ENCODE measurements around the gene UCK2. TPM values are rescaled to one million over a fixed set of nuclear protein-coding genes. Genes with fewer than 3 reads are reported as not detected.
"Not testable (repeated sequence)": the region's sequence is repeated elsewhere in the genome, so short reads cannot be mapped to it uniquely, and the experiment has no call there.

The UCK2 gene
- total RNA-seq: 10 to 100 TPM; 37.6 to 63.1 (median 50.8) TPM

- intact Hi-C loops (cut with DNase I): loop anchor here (5.0 kb wide), 1 partner anchor 85 kb away; no protein-coding TSS in a partner anchor
- no peaks in the 10 kb centered on the region for H3K36me3 ChIP-seq
- peak within 1 kb of the TSS; percentile 87 to 92 (median 90) for H3K27ac ChIP-seq
- peaks cover 10 to 27% (median 15%) of the 10 kb centered on the region in 3 donors for H3K4me1 ChIP-seq
- no peaks in the 10 kb centered on the region for H3K27me3 ChIP-seq
- TF ChIP-seq POLR2A (IDR thresholded peaks at IDR 0.05) (peak in 2 of 4 donors; percentile 60 to 66), CTCF (IDR thresholded peaks at IDR 0.05) (peak in 3 of 6 experiments; percentile 4 to 24 (median 21))
- peak within 1 kb of the TSS; percentile 68 to 79 (median 72) for H3K4me3 ChIP-seq
- 0% methylated on average over 5 to 12 of the region's 94 CpGs for WGBS, 2 donors
- DNase-seq: no peak
- no peaks in the 10 kb centered on the region for H3K9me3 ChIP-seq
Observed at GRCh38 chr1:165827268-165828102, at the start of gene UCK2. UCK2 (plus strand) TSS chr1:165827614; CDS start chr1:165827834, 220 bp downstream.

GRCh38 chr1:165778197-165778596 lies 49.2 kb upstream of the UCK2 start:
- H3K27me3 ChIP-seq; H3K27ac ChIP-seq; DNase-seq; H3K9me3 ChIP-seq; H3K4me1 ChIP-seq; H3K36me3 ChIP-seq; intact Hi-C loops (cut with DNase I); H3K4me3 ChIP-seq: not testable (repeated sequence)
- WGBS, 2 donors: no CpG with 5 or more reads among the region's 3 CpGs

GRCh38 chr1:165783519-165783918 lies 43.9 kb upstream of the UCK2 start:
- intact Hi-C loops (cut with DNase I); H3K36me3 ChIP-seq; H3K9me3 ChIP-seq; H3K4me1 ChIP-seq; H3K27me3 ChIP-seq; H3K4me3 ChIP-seq; H3K27ac ChIP-seq; DNase-seq: not testable (repeated sequence)
- 80 to 86% methylated on average over 1 to 7 of the region's 11 CpGs for WGBS, 2 donors

GRCh38 chr1:165787741-165788140 lies 39.7 kb upstream of the UCK2 start:
- no peak for DNase-seq
- intact Hi-C loops (cut with DNase I): no loop called here
- Histone ChIP-seq H3K27me3 (no peaks in the 10 kb centered on the region), H3K4me1 (no peaks in the 10 kb centered on the region), H3K4me3 (no peak overlapping the region), H3K36me3 (no peaks in the 10 kb centered on the region), H3K27ac (no peak overlapping the region), H3K9me3 (peaks cover 0 to 6% (median 0%) of the 10 kb centered on the region in 3 donors)
- WGBS, 2 donors: 96 to 100% methylated on average over 1 of the region's 1 CpG
- TF ChIP-seq POLR2A (IDR thresholded peaks at IDR 0.05) (no peak), CTCF (IDR thresholded peaks at IDR 0.05) (no peak)

- intact Hi-C loops (cut with DNase I): no loop called here
- Histone ChIP-seq H3K36me3 (no peaks in the 10 kb centered on the region), H3K9me3 (no peaks in the 10 kb centered on the region), H3K27ac (no peak overlapping the region), H3K4me3 (no peak overlapping the region), H3K27me3 (peaks cover 0 to 13% (median 0%) of the 10 kb centered on the region in 4 donors), H3K4me1 (no peaks in the 10 kb centered on the region)
- WGBS, 2 donors: 45 to 59% methylated on average over 2 of the region's 2 CpGs
- TF ChIP-seq CTCF (IDR thresholded peaks at IDR 0.05) (no peak), POLR2A (IDR thresholded peaks at IDR 0.05) (no peak)
- DNase-seq: no peak
Observed at GRCh38 chr1:165793951-165794350, 33.5 kb upstream of the UCK2 start.

GRCh38 chr1:165795894-165796293 lies 31.5 kb upstream of the UCK2 start:
- Histone ChIP-seq H3K4me3 (no peak overlapping the region), H3K27ac (no peak overlapping the region), H3K9me3 (peaks cover 0 to 3% (median 0%) of the 10 kb centered on the region in 3 donors), H3K36me3 (no peaks in the 10 kb centered on the region), H3K4me1 (no peaks in the 10 kb centered on the region), H3K27me3 (peaks cover 0 to 13% (median 0%) of the 10 kb centered on the region in 4 donors)
- WGBS, 2 donors: 61 to 80% methylated on average over 2 of the region's 2 CpGs
- intact Hi-C loops (cut with DNase I): no loop called here
- DNase-seq: no peak
- TF ChIP-seq CTCF (IDR thresholded peaks at IDR 0.05): no peak
- no peak for TF ChIP-seq POLR2A (IDR thresholded peaks at IDR 0.05)
